Activated CD8-positive, alpha-beta memory T cell treated with anti-CD3 and anti-CD28 coated beads, Interleukin-2, amount 10 ng/mL, durations not matched to agents 7 days and 5 days (primary cell): ENCODE measurements around the gene SLC38A10. TPM values are rescaled to one million over a fixed set of nuclear protein-coding genes. Genes with fewer than 3 reads are reported as not detected.
A peak's percentile ranks its signal among the peaks of the same experiment; 100 is the strongest.
"Not testable (repeated sequence)": the region's sequence is repeated elsewhere in the genome, so short reads cannot be mapped to it uniquely, and the experiment has no call there.

Source experiments
- ATAC-seq: fragments of 150-1000 bp; cut with Tn5 transposase; one replicate; pipeline ENCODE4 v1.10.0; 2021; ENCODE audit warnings: moderate library complexity
- CTCF ChIA-PET: fragments of 350-600 bp; sonication (Branson Sonifier 250); formaldehyde crosslinking; loops from one replicate; lab custom pipeline; 2021; ENCODE audit warnings: antibody characterized with exemption; lab: Charles Lee
- DNase-seq: peaks from one replicate; pipeline ENCODE4 v3.0.0-alpha.2; 2020
- H3K27ac Mint-ChIP-seq: one replicate; pipeline ENCODE4 v1.8.0; 2021; ENCODE audit warnings: mild to moderate bottlenecking, mixed read lengths
- H3K27me3 Mint-ChIP-seq: one replicate; pipeline ENCODE4 v1.8.0; 2021; ENCODE audit warnings: mixed read lengths
- H3K36me3 Mint-ChIP-seq: one replicate; pipeline ENCODE4 v1.8.0; 2021; ENCODE audit warnings: mild to moderate bottlenecking, mixed read lengths
- H3K4me1 Mint-ChIP-seq: one replicate; pipeline ENCODE4 v1.8.0; 2021; ENCODE audit warnings: mixed read lengths
- H3K4me3 Mint-ChIP-seq: one replicate; pipeline ENCODE4 v1.8.0; 2021; ENCODE audit warnings: mild to moderate bottlenecking, moderate library complexity, mixed read lengths
- H3K9me3 Mint-ChIP-seq: one replicate; pipeline ENCODE4 v1.8.0; 2022; ENCODE audit warnings: low read depth, mixed read lengths
- total RNA-seq, 2 experiments: library from RNA; stranded (reverse); gene quantifications; one replicate each; pipeline ENCODE4 v1.2.3, GENCODE V29; 2021

Gene SLC38A10
- total RNA-seq, 2 experiments from 2014 or later = 81.7 to 88.7 TPM

GRCh38 chr17:81312624-81313325 is 17.7 kb upstream of the SLC38A10 start:
- H3K27ac Mint-ChIP-seq = no peak overlapping the region
- peaks cover 2% of the 10 kb centered on the region for H3K4me1 Mint-ChIP-seq
- H3K4me3 Mint-ChIP-seq = no peak overlapping the region
- ATAC-seq (no peak), DNase-seq (no peak)
- CTCF ChIA-PET = interaction anchor here (1.2 kb wide), 1 partner anchor 172 kb away, joined by 4 read pairs; no protein-coding TSS in a partner anchor
- peaks cover 8% of the 10 kb centered on the region for H3K27me3 Mint-ChIP-seq
- no peaks in the 10 kb centered on the region for H3K36me3 Mint-ChIP-seq
- no peaks in the 10 kb centered on the region for H3K9me3 Mint-ChIP-seq

GRCh38 chr17:81311946-81312345 is 16.8 kb upstream of the SLC38A10 start:
- Mint-ChIP-seq H3K9me3 (no peaks in the 10 kb centered on the region), H3K4me1 (peaks cover 2% of the 10 kb centered on the region), H3K4me3 (no peak overlapping the region), H3K27me3 (peaks cover 8% of the 10 kb centered on the region), H3K36me3 (no peaks in the 10 kb centered on the region), H3K27ac (no peak overlapping the region)
- DNase-seq (no peak), ATAC-seq (no peak)
- CTCF ChIA-PET = no interaction called here

- Mint-ChIP-seq H3K4me3 (no peak overlapping the region), H3K4me1 (peaks cover 2% of the 10 kb centered on the region), H3K27ac (no peak overlapping the region), H3K9me3 (no peaks in the 10 kb centered on the region), H3K36me3 (no peaks in the 10 kb centered on the region), H3K27me3 (peaks cover 8% of the 10 kb centered on the region)
- DNase-seq = no peak
- ATAC-seq = no peak
- CTCF ChIA-PET = no interaction called here
Measured at GRCh38 chr17:81310949-81311550, 15.9 kb upstream of the SLC38A10 start.

GRCh38 chr17:81309859-81310839 is 15.0 kb upstream of the SLC38A10 start:
- H3K4me1 Mint-ChIP-seq = peaks cover 2% of the 10 kb centered on the region
- ATAC-seq (no peak), DNase-seq (no peak)
- H3K9me3 Mint-ChIP-seq = no peaks in the 10 kb centered on the region
- H3K36me3 Mint-ChIP-seq = no peaks in the 10 kb centered on the region
- H3K4me3 Mint-ChIP-seq = no peak overlapping the region
- CTCF ChIA-PET = interaction anchor here (1.2 kb wide), 1 partner anchor 18 kb away, joined by 4 read pairs; no protein-coding TSS in a partner anchor
- H3K27me3 Mint-ChIP-seq = peaks cover 8% of the 10 kb centered on the region
- no peak overlapping the region for H3K27ac Mint-ChIP-seq

- CTCF ChIA-PET = interaction anchor here (1.2 kb wide), 1 partner anchor 18 kb away, joined by 4 read pairs; no protein-coding TSS in a partner anchor
- DNase-seq (peak; percentile 47), ATAC-seq (peak; percentile 70)
- peaks cover 2% of the 10 kb centered on the region for H3K4me1 Mint-ChIP-seq
- no peaks in the 10 kb centered on the region for H3K36me3 Mint-ChIP-seq
- peaks cover 8% of the 10 kb centered on the region for H3K27me3 Mint-ChIP-seq
- no peak overlapping the region for H3K27ac Mint-ChIP-seq
- no peaks in the 10 kb centered on the region for H3K9me3 Mint-ChIP-seq
- H3K4me3 Mint-ChIP-seq = no peak overlapping the region
Measured at GRCh38 chr17:81309140-81309858, 14.2 kb upstream of the SLC38A10 start.

GRCh38 chr17:81308784-81309139 is 13.7 kb upstream of the SLC38A10 start:
- H3K27me3 Mint-ChIP-seq, DNase-seq, H3K4me1 Mint-ChIP-seq, H3K4me3 Mint-ChIP-seq, H3K9me3 Mint-ChIP-seq, H3K36me3 Mint-ChIP-seq, CTCF ChIA-PET, ATAC-seq, H3K27ac Mint-ChIP-seq: not testable (repeated sequence)

GRCh38 chr17:81307636-81308560 is 12.8 kb upstream of the SLC38A10 start:
- ATAC-seq (no peak), DNase-seq (no peak)
- peaks cover 2% of the 10 kb centered on the region for H3K4me1 Mint-ChIP-seq
- CTCF ChIA-PET = interaction anchor here (1.1 kb wide), 1 partner anchor 16 kb away, joined by 5 read pairs; no protein-coding TSS in a partner anchor
- H3K27ac Mint-ChIP-seq = no peak overlapping the region
- H3K4me3 Mint-ChIP-seq = no peak overlapping the region
- H3K27me3 Mint-ChIP-seq = peaks cover 4% of the 10 kb centered on the region
- no peaks in the 10 kb centered on the region for H3K36me3 Mint-ChIP-seq
- H3K9me3 Mint-ChIP-seq = no peaks in the 10 kb centered on the region

GRCh38 chr17:81306898-81307510 is 11.9 kb upstream of the SLC38A10 start:
- Mint-ChIP-seq H3K27ac (no peak overlapping the region), H3K9me3 (no peaks in the 10 kb centered on the region), H3K4me1 (peaks cover 2% of the 10 kb centered on the region), H3K4me3 (no peak overlapping the region), H3K36me3 (no peaks in the 10 kb centered on the region), H3K27me3 (peaks cover 4% of the 10 kb centered on the region)
- ATAC-seq (no peak), DNase-seq (no peak)
- CTCF ChIA-PET = interaction anchor here (1.1 kb wide), 1 partner anchor 15 kb away, joined by 5 read pairs; no protein-coding TSS in a partner anchor

- no peak for ATAC-seq
- CTCF ChIA-PET = no interaction called here
Measured at GRCh38 chr17:81306491-81306890, 11.4 kb upstream of the SLC38A10 start.

GRCh38 chr17:81305051-81305630 is 10.0 kb upstream of the SLC38A10 start:
- H3K4me3 Mint-ChIP-seq = no peak overlapping the region
- no peaks in the 10 kb centered on the region for H3K9me3 Mint-ChIP-seq
- CTCF ChIA-PET = no interaction called here
- peaks cover 4% of the 10 kb centered on the region for H3K27me3 Mint-ChIP-seq
- no peak for ATAC-seq
- H3K4me1 Mint-ChIP-seq = peaks cover 2% of the 10 kb centered on the region
- H3K27ac Mint-ChIP-seq = no peak overlapping the region
- no peaks in the 10 kb centered on the region for H3K36me3 Mint-ChIP-seq
- DNase-seq = no peak

More at GRCh38 chr17:81306491-81306890, 11.4 kb upstream of the SLC38A10 start:
- Mint-ChIP-seq H3K4me3 (no peak overlapping the region), H3K4me1 (peaks cover 2% of the 10 kb centered on the region), H3K27ac (no peak overlapping the region), H3K9me3 (no peaks in the 10 kb centered on the region), H3K27me3 (peaks cover 4% of the 10 kb centered on the region), H3K36me3 (no peaks in the 10 kb centered on the region)
- no peak for DNase-seq

- Mint-ChIP-seq H3K9me3 (no peaks in the 10 kb centered on the region), H3K4me1 (peaks cover 2% of the 10 kb centered on the region), H3K27ac (no peak overlapping the region), H3K4me3 (no peak overlapping the region), H3K27me3 (peaks cover 4% of the 10 kb centered on the region), H3K36me3 (no peaks in the 10 kb centered on the region)
- no peak for DNase-seq
- CTCF ChIA-PET = no interaction called here
- ATAC-seq = no peak
Measured at GRCh38 chr17:81304196-81305015, 9.3 kb upstream of the SLC38A10 start.
